Ishikawa (cell line): ENCODE data around the gene SDR42E2.

ENCODE experiments used
- EP300 ChIP-seq: IDR thresholded peaks from 2 replicates; pipeline ENCODE4 v1.6.1; 2012; ENCODE audit warnings: borderline replicate concordance
- MAX ChIP-seq: IDR thresholded peaks from 2 replicates; pipeline ENCODE4 v1.6.1; 2012

GRCh38 chr16:22206842-22207714 lies 44.8 kb downstream of the SDR42E2 start:
- TF ChIP-seq EP300, result 0 out of 2 replicates have a peak, but pooled peaks have one; percentile 3
- TF ChIP-seq MAX, result 0 out of 2 replicates have a peak, but pooled peaks have one; percentile 8
